ENCODE measurements around the gene KIF16B. TPM values are rescaled to one million over a fixed set of nuclear protein-coding genes. Genes with fewer than 3 reads are reported as not detected.

The KIF16B gene
- total and polyA plus RNA-seq, 2 of the 13 experiments (the other 11 are each of a cell fraction or from before 2014, with no cell fraction given) = 6.9 to 18.0 TPM

DNA sequence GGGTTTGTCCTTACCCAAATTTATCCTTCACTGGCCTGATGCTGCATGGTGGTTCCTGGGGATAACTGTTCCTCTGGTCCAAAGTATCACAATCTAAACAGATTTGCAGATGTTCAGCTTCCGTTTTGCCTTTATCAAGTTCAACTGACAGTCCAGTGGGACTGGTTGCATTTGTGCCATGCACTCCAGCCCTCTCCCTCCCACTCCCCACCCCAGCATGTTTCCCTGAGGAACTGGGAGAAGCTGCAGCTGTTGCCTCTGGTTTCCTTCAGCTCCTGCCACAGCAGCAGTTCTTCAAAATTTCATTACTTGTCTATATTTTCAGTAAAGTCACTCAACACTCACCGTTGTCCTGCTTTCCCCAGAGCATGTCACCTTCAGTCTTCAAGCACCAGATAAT is 39.5 kb upstream of the KIF16B start:
- Histone ChIP-seq H3K4me2 (ENCODE audit: low read depth, low read length) (no peak overlapping the region), H2AFZ (ENCODE audit: low read length) (no peak overlapping the region), H3K9ac (ENCODE audit: insufficient read depth, low read depth, low read length) (no peak overlapping the region), H3K27ac (ENCODE audit: extremely low read length, insufficient read depth, low read length) (no peak overlapping the region), H3K4me1 (ENCODE audit: insufficient read depth, low read length) (peaks cover 8% of the 10 kb centered on the region), H3K79me2 (ENCODE audit: insufficient read depth, low read length) (no peaks in the 10 kb centered on the region), H3K36me3 (replicated peaks in 1 of 2; ENCODE audit: control insufficient read depth in 1 of 2, insufficient read depth in 2 of 2, low read length in 2 of 2) (no peaks in the 10 kb centered on the region), H3K27me3 (ENCODE audit: control insufficient read depth in 1 of 2, insufficient read depth in 2 of 2, low read length in 2 of 2) (peaks cover 3 to 8% of the 10 kb centered on the region in 2 experiments; a peak in 3 of 5 replicates), H4K20me1 (ENCODE audit: insufficient read depth, low read length) (no peaks in the 10 kb centered on the region), H3K9me3 (ENCODE audit: low read length) (no peaks in the 10 kb centered on the region), H3K4me3 (replicated peaks in 1 of 3; ENCODE audit: insufficient read depth in 1 of 3, low read depth in 2 of 3, low read length in 3 of 3) (no peak overlapping the region)
- ChIA-PET CTCF (ENCODE audit: low intra/inter-chr PET ratio, low total read pairs) (no interaction called here), POLR2A (no interaction called here)
- no peak for DNase-seq (ENCODE audit: low spot score)
- no peak for TF ChIP-seq ZBTB8A (CRISPR knock-in tag; IDR thresholded peaks at IDR 0.05; ENCODE audit: borderline replicate concordance, low read depth)
- TF ChIP-seq, protein P1, sequence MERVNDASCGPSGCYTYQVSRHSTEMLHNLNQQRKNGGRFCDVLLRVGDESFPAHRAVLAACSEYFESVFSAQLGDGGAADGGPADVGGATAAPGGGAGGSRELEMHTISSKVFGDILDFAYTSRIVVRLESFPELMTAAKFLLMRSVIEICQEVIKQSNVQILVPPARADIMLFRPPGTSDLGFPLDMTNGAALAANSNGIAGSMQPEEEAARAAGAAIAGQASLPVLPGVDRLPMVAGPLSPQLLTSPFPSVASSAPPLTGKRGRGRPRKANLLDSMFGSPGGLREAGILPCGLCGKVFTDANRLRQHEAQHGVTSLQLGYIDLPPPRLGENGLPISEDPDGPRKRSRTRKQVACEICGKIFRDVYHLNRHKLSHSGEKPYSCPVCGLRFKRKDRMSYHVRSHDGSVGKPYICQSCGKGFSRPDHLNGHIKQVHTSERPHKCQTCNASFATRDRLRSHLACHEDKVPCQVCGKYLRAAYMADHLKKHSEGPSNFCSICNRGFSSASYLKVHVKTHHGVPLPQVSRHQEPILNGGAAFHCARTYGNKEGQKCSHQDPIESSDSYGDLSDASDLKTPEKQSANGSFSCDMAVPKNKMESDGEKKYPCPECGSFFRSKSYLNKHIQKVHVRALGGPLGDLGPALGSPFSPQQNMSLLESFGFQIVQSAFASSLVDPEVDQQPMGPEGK (CRISPR knock-in tag; IDR thresholded peaks at IDR 0.05) = no peak
- TF ChIP-seq SETDB1 (CRISPR knock-in tag; IDR thresholded peaks at IDR 0.05; ENCODE audit: borderline replicate concordance) = no peak
- TF ChIP-seq NFE2L1 (CRISPR knock-in tag; IDR thresholded peaks at IDR 0.05; ENCODE audit: borderline replicate concordance) = no peak
- TF ChIP-seq, protein P2, sequence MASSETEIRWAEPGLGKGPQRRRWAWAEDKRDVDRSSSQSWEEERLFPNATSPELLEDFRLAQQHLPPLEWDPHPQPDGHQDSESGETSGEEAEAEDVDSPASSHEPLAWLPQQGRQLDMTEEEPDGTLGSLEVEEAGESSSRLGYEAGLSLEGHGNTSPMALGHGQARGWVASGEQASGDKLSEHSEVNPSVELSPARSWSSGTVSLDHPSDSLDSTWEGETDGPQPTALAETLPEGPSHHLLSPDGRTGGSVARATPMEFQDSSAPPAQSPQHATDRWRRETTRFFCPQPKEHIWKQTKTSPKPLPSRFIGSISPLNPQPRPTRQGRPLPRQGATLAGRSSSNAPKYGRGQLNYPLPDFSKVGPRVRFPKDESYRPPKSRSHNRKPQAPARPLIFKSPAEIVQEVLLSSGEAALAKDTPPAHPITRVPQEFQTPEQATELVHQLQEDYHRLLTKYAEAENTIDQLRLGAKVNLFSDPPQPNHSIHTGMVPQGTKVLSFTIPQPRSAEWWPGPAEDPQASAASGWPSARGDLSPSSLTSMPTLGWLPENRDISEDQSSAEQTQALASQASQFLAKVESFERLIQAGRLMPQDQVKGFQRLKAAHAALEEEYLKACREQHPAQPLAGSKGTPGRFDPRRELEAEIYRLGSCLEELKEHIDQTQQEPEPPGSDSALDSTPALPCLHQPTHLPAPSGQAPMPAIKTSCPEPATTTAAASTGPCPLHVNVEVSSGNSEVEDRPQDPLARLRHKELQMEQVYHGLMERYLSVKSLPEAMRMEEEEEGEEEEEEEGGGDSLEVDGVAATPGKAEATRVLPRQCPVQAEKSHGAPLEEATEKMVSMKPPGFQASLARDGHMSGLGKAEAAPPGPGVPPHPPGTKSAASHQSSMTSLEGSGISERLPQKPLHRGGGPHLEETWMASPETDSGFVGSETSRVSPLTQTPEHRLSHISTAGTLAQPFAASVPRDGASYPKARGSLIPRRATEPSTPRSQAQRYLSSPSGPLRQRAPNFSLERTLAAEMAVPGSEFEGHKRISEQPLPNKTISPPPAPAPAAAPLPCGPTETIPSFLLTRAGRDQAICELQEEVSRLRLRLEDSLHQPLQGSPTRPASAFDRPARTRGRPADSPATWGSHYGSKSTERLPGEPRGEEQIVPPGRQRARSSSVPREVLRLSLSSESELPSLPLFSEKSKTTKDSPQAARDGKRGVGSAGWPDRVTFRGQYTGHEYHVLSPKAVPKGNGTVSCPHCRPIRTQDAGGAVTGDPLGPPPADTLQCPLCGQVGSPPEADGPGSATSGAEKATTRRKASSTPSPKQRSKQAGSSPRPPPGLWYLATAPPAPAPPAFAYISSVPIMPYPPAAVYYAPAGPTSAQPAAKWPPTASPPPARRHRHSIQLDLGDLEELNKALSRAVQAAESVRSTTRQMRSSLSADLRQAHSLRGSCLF (CRISPR knock-in tag; IDR thresholded peaks at IDR 0.05; ENCODE audit: borderline replicate concordance) = no peak
- TF ChIP-seq ZNF343 (CRISPR knock-in tag; IDR thresholded peaks at IDR 0.05) = no peak
- no peak for TF ChIP-seq ZNF792 (CRISPR knock-in tag; IDR thresholded peaks at IDR 0.05)
- TF ChIP-seq SRF (IDR thresholded peaks at IDR 0.05; ENCODE audit: low read depth, low read length) = no peak
- no peak for TF ChIP-seq BHLHE40 (IDR thresholded peaks at IDR 0.05; ENCODE audit: low read length)
- no peak for TF ChIP-seq SMYD3 (CRISPR knock-in tag; IDR thresholded peaks at IDR 0.05)
- TF ChIP-seq IRF2 (CRISPR knock-in tag; IDR thresholded peaks at IDR 0.05) = no peak
- TF ChIP-seq KMT2A (CRISPR knock-in tag; IDR thresholded peaks at IDR 0.05) = no peak
- no peak for TF ChIP-seq DNMT1 (CRISPR knock-in tag; IDR thresholded peaks at IDR 0.05)
- TF ChIP-seq SMC3 (IDR thresholded peaks at IDR 0.05; ENCODE audit: low read length) = no peak
- TF ChIP-seq HNRNPL (IDR thresholded peaks at IDR 0.05; ENCODE audit: low read depth, low read length) = no peak
- TF ChIP-seq ISX (CRISPR knock-in tag; conservative IDR thresholded peaks at IDR 0.05) = no peak
- no peak for TF ChIP-seq BCL6 (CRISPR knock-in tag; IDR thresholded peaks at IDR 0.05)
- intact Hi-C loops (cut with micrococcal nuclease; ENCODE audit: unreplicated experiment) (no loop called here), in situ Hi-C loops (cut with HindIII; ENCODE audit: extremely low pct_ligation_motif_present, low pct_unique_long_range_greater_than_20kb) (no loop called here)
- ATAC-seq = no peak
- WGBS (ENCODE audit: low lambda C conversion rate) = 1% methylated on average over 2 of the region's 2 CpGs
- no TSS peak for BruUV-seq (replicated peaks)
- FAIRE-seq = no peak
